ENCODE results near the gene GNG12.

- TF ChIP-seq POLR2A (IDR thresholded peaks at IDR 0.05; ENCODE audit: low read length) (peak; percentile 25), GATA1 (IDR thresholded peaks at IDR 0.05; ENCODE audit: low read depth, low read length) (no peak)
Measured at GRCh38 chr1:67735806-67736627, 97.2 kb downstream of the GNG12 start.

Data from erythroblast (primary cell).